ENCODE measurements around the gene FRAT2.
"Not testable (repeated sequence)": the region's sequence is repeated elsewhere in the genome, so short reads cannot be mapped to it uniquely, and the experiment has no call there.

Gene FRAT2

DNA sequence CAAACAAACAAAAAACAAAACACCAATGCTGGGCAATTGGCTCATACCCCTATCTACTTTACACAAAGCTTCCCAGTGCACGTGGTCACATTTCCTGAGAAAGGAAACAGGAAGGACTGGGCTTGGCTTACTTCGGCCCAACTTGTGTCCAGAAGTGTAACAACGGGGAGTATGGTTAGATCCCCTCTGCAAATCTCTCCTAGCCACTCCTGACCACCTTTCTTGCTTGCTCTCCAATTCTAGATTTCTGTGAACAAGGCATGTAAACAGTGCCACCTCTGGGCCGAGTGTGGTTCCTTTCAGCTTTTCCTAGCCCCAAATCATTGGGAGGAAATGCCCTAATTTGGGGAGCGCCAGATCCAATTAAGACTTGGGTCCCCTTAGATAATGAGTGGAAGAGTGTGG is 21.0 kb upstream of the FRAT2 start:
- no peak for DNase-seq

DNA sequence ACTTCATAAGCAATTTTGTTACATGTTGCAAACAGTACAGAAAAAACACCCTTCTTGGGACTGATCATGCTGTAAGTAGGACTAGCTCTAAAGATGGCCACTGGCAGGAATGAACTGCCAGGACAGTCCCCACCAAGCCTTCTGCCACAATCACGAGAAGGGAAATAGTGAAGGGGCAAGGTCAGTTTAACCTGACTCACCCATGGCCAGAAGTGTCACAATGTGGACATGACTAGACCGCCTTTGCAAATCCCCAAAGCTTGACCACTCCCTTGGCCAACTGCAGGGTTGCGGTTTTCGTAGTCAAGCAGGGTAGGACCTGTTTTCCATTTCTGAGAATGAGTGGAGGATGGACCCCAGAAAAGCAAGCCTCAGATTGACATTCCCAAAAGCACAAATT is 19.4 kb upstream of the FRAT2 start:
- DNase-seq, result no peak

- no peak for DNase-seq
These were observed 15.4 kb upstream of the FRAT2 start for GRCh38 chr10:97349752-97350513.

DNA sequence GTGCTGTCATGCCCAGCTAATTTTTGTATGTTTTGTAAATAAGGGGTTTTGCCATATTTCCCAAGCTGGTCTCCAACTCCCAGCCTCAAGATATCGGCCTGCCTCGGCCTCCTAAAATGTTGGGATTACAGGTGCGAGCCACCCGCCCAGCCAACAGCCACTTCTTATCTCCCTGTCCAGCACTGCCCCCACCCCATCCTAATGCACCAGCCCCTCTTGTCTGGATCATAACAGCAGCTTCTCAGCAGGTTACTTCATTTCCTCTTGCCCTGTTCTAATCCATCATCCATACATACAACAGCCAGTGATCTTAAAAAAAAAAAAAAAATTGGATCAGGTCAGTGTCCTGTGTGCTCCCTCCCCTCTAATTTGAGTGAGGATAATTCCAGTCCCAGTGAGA is 12.8 kb upstream of the FRAT2 start:
- DNase-seq, result no peak

DNA sequence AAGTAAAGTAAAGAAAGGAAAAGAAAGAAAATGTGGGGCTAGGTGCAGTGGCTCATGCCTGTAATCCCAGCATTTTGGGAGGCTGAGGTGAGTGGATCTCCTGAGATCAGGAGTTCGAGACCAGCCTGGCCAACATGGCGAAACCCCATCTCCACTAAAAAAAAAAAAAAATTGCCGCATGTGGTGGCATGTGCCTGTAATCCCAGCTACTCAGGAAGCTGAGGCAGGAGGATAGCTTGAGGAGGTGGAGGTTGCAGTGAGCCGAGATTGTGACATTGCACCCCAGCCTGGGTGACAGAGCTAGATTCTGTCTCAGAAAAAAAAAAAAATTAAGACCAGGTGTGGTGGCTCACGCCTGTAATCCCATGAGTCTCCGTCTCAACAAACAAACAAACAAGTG is 9.1 kb upstream of the FRAT2 start:
- not testable (repeated sequence) for DNase-seq

- DNase-seq, result no peak
These were observed 6.9 kb upstream of the FRAT2 start for GRCh38 chr10:97341416-97341815.

DNA sequence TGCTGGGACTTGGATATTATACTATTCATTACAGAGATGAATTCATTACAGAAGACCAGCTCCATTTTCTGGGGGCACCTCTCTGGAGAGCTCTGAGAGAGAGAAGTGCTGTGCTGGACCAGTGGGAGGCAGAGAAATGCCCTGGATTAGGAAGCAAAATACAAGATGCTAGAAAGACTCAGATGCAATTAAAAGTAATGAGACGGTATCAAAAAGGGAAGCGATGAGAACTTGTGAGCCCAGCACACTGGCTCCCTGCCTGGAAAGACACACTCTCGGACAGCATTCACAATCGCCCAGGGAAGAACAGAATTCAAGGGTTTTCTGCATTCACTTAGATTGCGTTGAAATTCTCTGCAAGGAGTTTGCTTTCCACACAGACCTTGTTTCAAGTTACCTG is 3.5 kb upstream of the FRAT2 start:
- DNase-seq, result no peak

GRCh38 chr10:97336942-97337831 is 2.7 kb upstream of the FRAT2 start:
- DNase-seq, result peak; percentile 34

DNA sequence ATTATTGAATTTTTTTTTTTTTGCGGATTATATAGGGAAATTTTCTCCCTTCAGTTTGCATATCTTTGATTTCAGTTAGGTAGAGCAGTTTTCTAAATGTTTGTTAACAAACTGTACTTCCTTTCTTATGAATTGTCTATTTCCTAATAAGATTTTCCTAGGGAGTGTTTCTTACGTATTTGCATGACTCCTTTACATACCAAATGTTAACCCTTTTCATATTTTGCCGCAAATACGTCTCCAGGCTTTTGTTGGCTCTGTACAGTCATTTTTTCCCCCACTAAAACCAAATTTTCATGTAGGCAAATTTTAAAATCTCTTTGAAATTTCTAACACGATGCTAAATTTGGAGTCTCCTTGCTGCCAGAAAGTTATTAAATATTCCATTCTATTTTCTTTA is 1.9 kb upstream of the FRAT2 start:
- DNase-seq, result no peak

- DNase-seq, result no peak
These were observed 1.5 kb upstream of the FRAT2 start for GRCh38 chr10:97336006-97336405.

DNA sequence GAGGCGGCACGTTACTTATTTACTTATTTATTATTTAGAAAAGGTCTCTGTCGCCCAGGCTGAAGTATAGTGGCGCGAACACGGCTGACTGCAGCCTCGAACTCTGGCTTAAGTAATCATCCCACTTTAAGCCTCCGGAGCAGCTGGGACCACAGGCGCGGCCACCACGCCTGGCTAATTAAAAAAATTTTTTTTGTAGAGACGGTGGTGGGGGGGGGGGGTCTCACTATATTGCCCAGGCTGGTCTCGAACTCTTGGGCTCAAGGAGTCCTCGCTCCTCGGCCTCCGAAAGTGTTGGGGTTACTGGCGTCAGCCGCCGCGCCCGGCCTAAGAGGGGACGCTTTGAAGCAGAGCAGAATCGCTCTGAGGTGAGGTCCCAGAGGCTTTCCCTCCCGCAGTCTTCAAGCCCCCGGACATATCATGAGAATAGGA is 675 bp upstream of the FRAT2 start:
- no peak for DNase-seq

- DNase-seq, result no peak
These were observed 744 bp downstream of the FRAT2 start for GRCh38 chr10:97333601-97334369.

DNA sequence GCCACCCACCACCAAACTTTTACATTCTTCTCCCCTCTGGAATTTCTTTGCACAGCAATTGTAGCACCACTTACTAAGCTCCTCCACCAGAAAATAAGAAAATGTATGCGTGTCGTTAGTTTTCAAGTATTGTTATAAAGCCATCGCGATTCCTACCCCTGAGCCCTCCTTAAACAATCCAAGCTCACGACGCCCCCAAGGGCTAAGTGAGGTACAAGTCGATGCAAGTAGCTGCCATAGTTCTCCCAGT is 1.3 kb downstream of the FRAT2 start:
- no peak for DNase-seq

DNA sequence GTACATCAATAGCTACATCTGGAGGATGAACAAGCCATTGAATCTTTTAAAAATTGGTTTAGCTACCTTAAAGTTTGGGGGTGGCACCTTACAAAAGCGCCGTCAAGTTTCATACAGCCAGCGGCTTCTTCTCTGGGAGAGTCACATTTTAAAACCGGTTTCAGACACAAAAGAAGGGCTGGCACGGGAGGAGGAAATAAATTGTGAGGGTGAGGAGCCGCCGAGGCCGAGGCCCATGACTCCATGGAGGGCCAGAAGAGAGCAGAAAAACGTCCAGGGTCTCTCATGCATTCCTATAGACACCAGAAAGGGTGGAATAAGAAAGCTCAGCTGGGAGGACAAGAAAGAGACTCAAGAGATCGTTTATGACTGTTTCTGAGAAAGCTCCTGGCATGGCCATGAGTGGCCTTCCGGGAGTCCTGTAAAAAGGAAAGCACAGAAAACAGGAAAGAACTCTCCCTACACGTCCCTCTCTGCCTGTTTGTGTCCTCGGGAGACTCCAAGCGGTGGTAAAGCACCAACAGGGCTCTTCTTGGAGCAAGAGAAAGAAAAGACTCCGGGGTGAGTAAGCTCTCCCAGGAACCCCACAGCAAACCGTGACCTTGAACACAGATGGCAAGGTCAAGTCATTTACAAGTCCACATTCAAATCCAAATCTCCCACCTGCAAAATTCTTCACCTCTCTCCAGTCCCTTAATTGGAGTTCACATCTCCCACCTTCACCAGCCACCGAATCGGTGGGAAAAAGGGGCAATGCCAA is 1.8 kb downstream of the FRAT2 start:
- no peak for DNase-seq

GRCh38 chr10:97331153-97331703 is 3.3 kb downstream of the FRAT2 start:
- DNase-seq, result no peak

DNA sequence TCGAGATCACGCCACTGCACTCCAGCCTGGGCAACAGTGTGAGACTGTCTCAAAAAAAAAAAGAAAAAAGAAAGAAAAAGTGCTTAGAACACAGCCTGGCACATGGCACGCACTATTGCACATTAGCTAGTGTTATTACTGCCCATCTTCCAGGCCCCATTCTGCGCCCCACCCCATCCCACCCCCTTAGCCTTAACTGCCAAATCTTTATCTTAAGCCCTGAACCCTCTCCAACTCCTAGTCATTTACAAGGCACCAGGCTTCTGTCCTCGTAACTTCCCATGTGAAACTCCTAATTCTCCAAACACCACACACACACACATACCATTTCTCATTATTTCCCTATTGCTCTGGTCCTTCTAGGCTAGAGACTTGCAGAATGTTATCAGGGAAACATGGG is 4.8 kb downstream of the FRAT2 start:
- DNase-seq, result no peak

DNA sequence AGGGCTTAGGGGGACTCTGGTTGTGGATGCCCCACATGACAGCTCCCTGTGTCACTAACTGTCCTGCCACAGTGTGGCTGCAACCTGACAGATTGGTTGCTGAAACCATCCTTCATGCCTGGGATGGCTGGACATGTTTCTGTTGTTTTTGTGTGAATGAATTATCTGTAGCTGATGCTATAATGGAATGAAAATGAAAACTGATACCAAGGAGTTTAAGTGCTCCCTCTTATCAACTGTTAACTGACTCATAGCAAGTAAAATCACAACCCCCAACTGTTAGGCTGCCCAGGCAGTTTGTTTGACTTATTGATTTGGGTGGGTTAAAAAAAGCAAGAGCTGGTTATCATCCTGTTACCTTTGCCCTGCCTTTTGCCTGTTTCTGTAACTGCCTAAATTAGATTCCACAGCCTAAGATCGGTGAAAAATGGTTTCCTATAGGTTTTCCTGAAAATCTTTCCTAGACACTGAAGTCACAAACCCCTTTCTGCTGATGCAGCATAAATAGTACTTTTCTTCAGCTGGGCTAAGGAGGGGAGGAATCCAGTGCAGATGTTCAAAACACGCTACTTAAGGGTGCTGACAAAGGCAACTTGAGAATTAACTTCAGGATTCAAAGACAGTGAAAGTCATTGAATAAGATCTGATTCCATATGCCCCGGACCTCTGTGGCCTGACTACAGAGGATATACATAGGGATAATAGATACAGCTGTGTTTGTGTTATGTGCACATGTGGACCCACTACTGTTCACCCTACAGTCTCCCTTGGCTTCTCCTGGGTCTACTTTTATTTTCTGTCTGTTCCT is 5.7 kb downstream of the FRAT2 start:
- peak; percentile 37 for DNase-seq

DNA sequence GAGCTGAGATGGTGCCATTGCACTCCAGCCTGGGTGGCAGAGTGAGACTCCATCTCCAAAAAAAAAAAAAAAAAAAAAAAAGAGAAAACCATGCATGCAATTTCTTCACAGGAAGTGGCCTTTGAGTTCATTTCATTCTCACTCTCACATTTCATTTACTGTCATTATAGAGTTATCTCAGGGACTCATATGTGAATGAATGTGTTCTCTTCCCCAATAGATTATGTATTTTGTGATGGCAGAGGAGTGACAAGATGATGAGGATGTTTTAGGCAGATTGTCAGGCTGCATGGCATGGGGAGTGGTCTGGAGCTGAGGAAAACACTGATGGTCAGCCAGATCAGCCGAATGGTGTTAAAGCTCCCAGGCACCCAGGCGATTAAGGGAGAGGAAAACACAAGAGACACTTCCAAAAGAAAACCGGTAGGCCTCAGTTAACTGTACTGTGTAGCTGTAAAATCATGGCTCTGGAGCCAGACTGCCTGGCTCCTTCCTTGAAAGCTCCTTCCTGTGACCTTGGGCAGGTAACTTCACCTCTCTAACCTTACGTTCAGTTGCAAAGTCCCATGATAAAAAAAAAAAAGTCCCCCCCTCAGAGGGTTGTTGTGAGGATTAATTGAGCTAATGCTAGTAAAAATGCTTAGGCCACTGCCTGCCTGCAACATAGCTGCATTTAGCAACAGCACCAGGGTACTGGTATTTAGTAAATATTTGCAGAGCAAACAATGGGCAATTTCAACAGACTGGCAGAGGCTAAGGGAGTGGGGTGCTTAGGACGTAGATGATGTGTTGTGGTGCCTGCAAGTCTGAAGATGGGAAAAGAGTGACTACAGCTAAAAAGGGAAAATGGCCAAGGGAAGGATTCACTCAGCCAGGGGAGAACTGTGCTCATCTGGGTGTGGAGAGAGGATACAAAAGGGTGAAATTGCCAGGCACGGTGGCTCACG is 6.9 kb downstream of the FRAT2 start:
- DNase-seq, result peak; percentile 43

GRCh38 chr10:97325754-97326153 is 8.8 kb downstream of the FRAT2 start:
- no peak for DNase-seq

GRCh38 chr10:97323501-97323900 is 11.0 kb downstream of the FRAT2 start:
- no peak for DNase-seq

GRCh38 chr10:97321804-97322190 is 12.7 kb downstream of the FRAT2 start:
- peak; percentile 32 for DNase-seq
